Muscle layer of colon (tissue), 2 donors: Measurements from ENCODE around the gene EHD1.
A peak's percentile ranks its signal among the peaks of the same experiment; 100 is the strongest.

Experiments used
- H3K27ac ChIP-seq: one replicate; pipeline ENCODE4 v1.7.0; 2013; ENCODE audit warnings: low read depth, mild to moderate bottlenecking, low read length, moderate library complexity
- H3K27me3 ChIP-seq, 2 donors: one replicate each; pipeline ENCODE4 v1.7.0; 2013; ENCODE audit warnings: low read length in 2 of 2, mild to moderate bottlenecking in 2 of 2; ENCODE audit not compliant: insufficient read depth in 2 of 2, control insufficient read depth in 1 of 2
- H3K36me3 ChIP-seq: one replicate; pipeline ENCODE4 v1.7.0; 2013; ENCODE audit warnings: mild to moderate bottlenecking, low read length; ENCODE audit not compliant: insufficient read depth
- H3K4me1 ChIP-seq: one replicate; pipeline ENCODE4 v1.7.0; 2013; ENCODE audit warnings: mild to moderate bottlenecking, low read length; ENCODE audit not compliant: insufficient read depth
- H3K4me3 ChIP-seq, 2 donors: one replicate each; pipeline ENCODE4 v1.7.0; 2013; ENCODE audit warnings: low read length in 2 of 2, low read depth in 1 of 2, mild to moderate bottlenecking in 1 of 2, moderate library complexity in 1 of 2
- H3K9ac ChIP-seq: one replicate; pipeline ENCODE4 v1.7.0; 2013; ENCODE audit warnings: low read length
- H3K9me3 ChIP-seq: one replicate; pipeline ENCODE4 v1.7.0; 2013; ENCODE audit warnings: mild to moderate bottlenecking, low read length
- donor health status: abdominal sarcoma.
- donor health status: Adenocarcinoma of cecum.

EHD1 gene

GRCh38 chr11:64803846-64804345, 74.5 kb downstream of the EHD1 start:
- Histone ChIP-seq H3K27me3 (no peaks in the 10 kb centered on the region), H3K9ac (peak overlapping the region; percentile 79), H3K4me3 (peak overlapping the region; percentile 87), H3K9me3 (no peaks in the 10 kb centered on the region), H3K36me3 (peaks cover 14% of the 10 kb centered on the region), H3K27ac (peak overlapping the region; percentile 94), H3K4me1 (peaks cover 20% of the 10 kb centered on the region)

- Histone ChIP-seq H3K27me3 (no peaks in the 10 kb centered on the region), H3K27ac (peak within 1 kb of the TSS; percentile 94), H3K4me1 (peaks cover 20% of the 10 kb centered on the region), H3K9me3 (no peaks in the 10 kb centered on the region), H3K4me3 (peak within 1 kb of the TSS; percentile 87), H3K36me3 (peaks cover 14% of the 10 kb centered on the region), H3K9ac (peak within 1 kb of the TSS; percentile 79)
These were observed 75.1 kb downstream of the EHD1 start, which contains the start of gene MAP4K2 for GRCh38 chr11:64803158-64803845. TSS of gene MAP4K2 (minus strand) at chr11:64803214. CDS start at chr11:64803149, 65 bp downstream.

GRCh38 chr11:64802370-64803157, 75.9 kb downstream of the EHD1 start:
- peak overlapping the region; percentile 7 to 49 for H3K4me3 ChIP-seq
- H3K9me3 ChIP-seq = no peaks in the 10 kb centered on the region
- H3K27me3 ChIP-seq = no peaks in the 10 kb centered on the region
- peak overlapping the region; percentile 57 for H3K27ac ChIP-seq
- no peak overlapping the region for H3K9ac ChIP-seq
- H3K4me1 ChIP-seq = peaks cover 20% of the 10 kb centered on the region
- H3K36me3 ChIP-seq = peaks cover 14% of the 10 kb centered on the region
